GM18951 (cell line): ENCODE results near the gene LPCAT2.

Experiments used
- POLR2A ChIP-seq: IDR thresholded peaks from 4 replicates; pipeline ENCODE4 v1.6.1; 2011; ENCODE audit warnings: mild to moderate bottlenecking; ENCODE audit not compliant: insufficient read length, insufficient read depth; ENCODE audit errors: extremely low read depth
- in situ Hi-C: fragments of 300-500 bp; cut with MboI; formaldehyde crosslinking; loops from one replicate; pipeline ENCODE4 v1.12.0; 2022; ENCODE audit warnings: low sequenced_read_pairs, mixed read lengths, inconsistent platforms; ENCODE audit not compliant: unreplicated experiment

The LPCAT2 gene

DNA sequence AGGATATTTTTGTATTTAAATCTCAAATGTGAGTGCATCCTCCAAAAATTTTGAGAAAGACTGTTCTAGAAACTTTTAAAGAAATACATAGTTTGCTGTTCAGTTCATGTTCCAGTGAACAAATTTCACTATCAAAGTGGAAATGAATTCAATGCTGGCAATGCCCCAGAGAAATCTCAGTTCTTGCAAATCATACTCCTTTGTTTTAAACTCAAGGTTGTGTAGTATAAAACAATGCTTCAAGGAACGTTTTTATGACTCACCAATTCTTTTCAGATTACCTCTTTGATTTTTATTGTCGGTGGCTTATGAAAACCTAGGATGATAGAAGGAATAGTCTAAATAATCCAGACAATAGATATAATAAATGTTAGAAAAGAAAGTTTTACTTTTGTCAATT is 17.6 kb downstream of the LPCAT2 start:
- in situ Hi-C loops = no loop called here
- TF ChIP-seq POLR2A = no peak

GRCh38 chr16:55527885-55528284 is 19.0 kb downstream of the LPCAT2 start:
- no peak for TF ChIP-seq POLR2A
- in situ Hi-C loops = no loop called here

GRCh38 chr16:55529018-55529417 is 20.1 kb downstream of the LPCAT2 start:
- in situ Hi-C loops = no loop called here
- no peak for TF ChIP-seq POLR2A

- in situ Hi-C loops = no loop called here
- TF ChIP-seq POLR2A = no peak
Measured at GRCh38 chr16:55530316-55530856, 21.5 kb downstream of the LPCAT2 start.

DNA sequence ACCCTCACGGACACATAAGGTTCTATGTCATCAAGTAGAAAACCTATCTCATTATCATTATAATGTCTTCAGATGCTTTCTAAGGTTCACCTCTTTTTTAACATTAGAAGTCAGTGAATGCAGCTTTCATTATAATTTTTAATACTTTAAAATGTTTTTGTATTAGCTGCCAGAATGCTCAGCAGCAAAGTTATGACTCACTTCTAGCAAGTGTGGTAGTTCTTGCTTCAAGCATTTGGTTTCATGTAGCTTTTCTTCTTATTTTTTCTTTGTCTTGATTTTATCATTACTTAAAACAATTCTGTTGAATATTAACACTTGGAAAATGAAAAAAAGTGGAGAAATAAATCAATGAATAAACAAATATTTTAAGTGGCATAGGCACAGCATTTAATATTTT is 23.4 kb downstream of the LPCAT2 start:
- in situ Hi-C loops = no loop called here
- no peak for TF ChIP-seq POLR2A

DNA sequence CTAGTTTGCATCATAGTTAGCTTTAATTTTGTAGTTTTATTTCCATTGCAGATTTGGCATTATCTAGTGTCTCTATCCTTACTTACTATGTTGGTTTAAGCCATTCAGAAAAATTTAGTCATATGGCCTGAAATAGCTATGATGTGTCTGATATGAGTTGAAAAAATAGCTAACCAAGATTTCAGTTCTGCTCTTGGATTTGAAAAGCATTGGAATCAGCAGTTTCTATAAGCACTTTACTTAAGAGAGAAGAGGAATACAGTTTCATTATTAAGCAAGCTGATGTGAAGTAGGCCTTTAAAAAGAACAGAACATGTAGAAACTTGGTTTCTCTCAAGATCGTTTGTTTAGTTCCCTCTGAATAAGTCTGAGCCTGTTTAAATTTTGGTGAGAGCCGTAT is 25.9 kb downstream of the LPCAT2 start:
- no peak for TF ChIP-seq POLR2A
- in situ Hi-C loops = no loop called here

DNA sequence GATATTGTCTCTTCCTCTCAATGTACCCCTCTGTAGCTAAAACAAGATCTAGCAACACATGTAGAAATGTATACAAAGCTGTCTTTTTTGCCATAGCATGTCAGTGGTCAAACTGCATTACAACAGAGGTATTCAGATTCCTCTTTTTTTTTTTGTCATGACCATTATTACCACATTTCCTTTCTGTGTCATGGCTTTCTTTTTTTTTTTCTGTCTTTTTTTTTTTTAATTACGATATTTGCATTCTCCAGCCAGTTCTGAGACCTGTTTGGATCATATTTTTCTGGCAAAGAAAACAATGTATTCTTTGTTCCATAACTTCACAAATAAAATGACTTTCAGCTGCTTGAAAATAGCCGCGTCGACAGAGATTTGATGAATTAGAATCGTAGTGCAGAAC is 30.2 kb downstream of the LPCAT2 start:
- no peak for TF ChIP-seq POLR2A
- in situ Hi-C loops = no loop called here

GRCh38 chr16:55539488-55539887 is 30.6 kb downstream of the LPCAT2 start:
- in situ Hi-C loops = no loop called here
- TF ChIP-seq POLR2A = no peak

DNA sequence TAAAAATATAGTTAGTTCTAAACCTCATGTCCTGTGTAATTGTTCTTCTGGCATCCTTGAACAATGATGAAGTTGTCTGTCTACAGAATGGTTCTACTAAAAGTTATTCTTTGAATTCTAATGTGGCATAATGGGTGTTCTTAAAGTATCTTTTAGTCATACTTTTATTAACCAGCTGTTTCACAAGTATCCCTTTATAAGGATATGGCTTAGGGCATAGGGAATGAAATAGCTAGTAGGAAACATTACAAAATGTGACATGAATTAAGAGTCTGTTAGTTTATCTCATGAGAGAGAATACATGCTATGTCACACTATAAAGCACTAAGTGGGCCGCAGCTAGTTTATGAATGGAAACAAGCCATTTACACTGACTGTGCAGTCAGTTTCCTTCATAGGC is 31.3 kb downstream of the LPCAT2 start:
- TF ChIP-seq POLR2A = no peak
- in situ Hi-C loops = no loop called here

DNA sequence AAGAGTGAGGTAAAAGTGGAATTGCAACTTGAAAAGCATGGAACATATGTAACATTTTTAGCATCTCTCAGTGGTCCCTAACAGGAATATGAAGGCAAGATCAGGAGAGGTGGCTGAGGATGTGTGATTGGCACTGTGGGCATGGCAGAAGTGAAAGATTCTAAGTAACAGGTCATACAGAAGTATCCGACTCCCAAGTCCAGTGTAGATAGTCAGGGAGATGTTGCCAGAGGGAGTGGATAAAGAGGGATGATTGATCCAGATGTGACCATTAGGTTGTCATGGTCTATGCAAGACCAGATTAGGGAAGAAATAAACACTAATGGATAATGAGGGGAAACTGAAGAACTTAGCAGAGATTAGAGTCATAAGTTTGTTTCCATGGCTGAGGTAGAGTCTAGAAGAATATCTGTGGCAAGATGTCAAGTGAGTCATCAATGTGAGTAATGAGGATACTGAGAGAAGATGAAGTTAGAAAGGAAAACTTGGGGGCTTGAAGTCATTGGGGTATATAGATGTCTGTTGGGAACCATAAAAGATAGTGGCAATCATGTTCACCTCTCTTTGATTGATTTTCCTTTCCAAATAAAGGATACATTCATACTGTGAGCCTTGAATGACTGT is 33.7 kb downstream of the LPCAT2 start:
- in situ Hi-C loops = no loop called here
- TF ChIP-seq POLR2A = no peak

DNA sequence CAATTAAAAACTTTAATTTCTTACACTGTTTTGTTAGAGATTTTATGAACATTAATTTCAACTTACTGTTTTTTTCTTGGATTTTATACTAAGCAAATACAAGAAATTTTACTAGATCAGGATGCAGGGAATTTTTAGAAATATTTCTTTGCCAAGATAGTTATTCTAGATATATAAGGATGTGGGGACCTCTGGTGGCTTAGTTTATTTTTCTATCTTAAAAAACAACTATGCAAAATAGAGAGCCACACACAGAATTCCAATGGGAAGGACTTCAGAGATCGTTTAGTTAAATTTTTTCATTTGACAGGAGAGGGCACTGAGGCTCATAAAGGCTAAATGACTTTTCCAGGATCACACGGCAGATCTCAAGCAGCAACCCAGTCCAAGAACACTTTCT is 34.6 kb downstream of the LPCAT2 start:
- TF ChIP-seq POLR2A = no peak
- in situ Hi-C loops = no loop called here

- in situ Hi-C loops = no loop called here
- no peak for TF ChIP-seq POLR2A
Measured at GRCh38 chr16:55552621-55553020, 43.7 kb downstream of the LPCAT2 start.

DNA sequence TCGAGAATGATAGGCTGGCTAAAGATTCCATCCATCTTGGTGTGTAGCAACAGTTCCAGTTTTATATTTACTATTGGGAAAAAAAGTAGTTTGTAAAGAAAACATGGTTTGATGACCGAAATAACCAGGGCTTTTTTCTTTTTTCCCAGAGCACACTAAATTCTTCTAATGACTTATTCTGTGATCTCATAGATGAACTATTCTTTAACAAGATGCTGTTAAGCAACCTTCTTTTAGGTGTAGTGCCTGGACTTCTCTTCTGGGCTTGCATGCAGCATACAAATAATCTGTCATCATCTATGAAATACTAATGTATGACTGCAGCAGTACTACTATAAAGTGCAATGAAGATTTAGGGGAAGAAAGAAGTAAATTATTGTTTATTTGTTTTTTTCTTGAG is 46.6 kb downstream of the LPCAT2 start:
- in situ Hi-C loops = no loop called here
- TF ChIP-seq POLR2A = no peak

DNA sequence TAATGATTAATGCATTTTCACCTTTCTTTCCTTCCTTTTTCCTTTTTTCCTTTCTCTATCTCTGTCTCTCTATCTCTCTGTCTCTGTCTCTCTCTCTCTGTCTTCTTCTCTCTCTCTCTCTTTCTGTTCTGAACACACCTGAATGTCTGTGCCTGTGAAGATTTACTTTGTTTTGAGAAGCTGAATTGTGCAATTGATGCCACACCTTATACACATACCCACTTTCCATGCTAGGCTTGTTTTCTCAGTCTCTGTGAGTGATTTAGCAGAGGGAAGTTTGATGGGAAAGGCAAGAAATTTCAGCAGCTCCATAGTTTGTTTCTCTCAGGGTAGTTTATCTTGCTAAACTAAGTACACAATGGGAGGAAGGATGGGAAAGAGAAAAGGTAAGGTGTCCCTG is 48.3 kb downstream of the LPCAT2 start:
- TF ChIP-seq POLR2A = no peak
- in situ Hi-C loops = no loop called here

DNA sequence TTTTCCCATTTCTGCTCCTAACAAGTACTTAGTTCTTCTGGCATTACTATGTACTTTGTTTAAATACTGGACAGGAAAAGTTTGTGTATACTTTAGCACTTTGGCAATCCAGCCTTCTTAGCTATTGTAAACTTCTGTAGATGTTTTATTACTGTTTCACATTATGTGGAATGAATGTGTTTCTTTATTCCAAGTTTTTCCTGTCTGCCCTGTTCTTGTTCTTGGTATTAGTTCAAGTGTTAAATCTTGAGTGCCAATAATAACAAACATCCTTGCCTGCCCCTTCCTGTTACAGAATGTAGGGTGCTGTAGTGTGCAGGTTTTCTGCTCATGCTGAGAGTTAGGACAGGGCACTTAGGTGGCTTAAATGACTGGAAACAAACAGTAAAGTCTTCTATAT is 50.4 kb downstream of the LPCAT2 start:
- no peak for TF ChIP-seq POLR2A
- in situ Hi-C loops = no loop called here
